ENCODE data around the gene PEX12.

- TF ChIP-seq CTCF (IDR thresholded peaks at IDR 0.05; ENCODE audit: insufficient read depth, low read depth, low read length) (no peak), EZH2 (IDR thresholded peaks at IDR 0.05; ENCODE audit: insufficient read depth, low read length) (no peak)
These were observed 37.6 kb downstream of the PEX12 start for GRCh38 chr17:35540589-35541404.

Data from astrocyte (in vitro differentiated cells and primary cell).